ENCODE results near the gene GPR161. TPM values are rescaled to one million over a fixed set of nuclear protein-coding genes. Genes with fewer than 3 reads are reported as not detected.

GPR161 gene
- total RNA-seq: under 1 TPM in 1 of 2 experiments, not detected in 1; 0.05 TPM

GRCh38 chr1:168136709-168137514, at the start of gene GPR161:
TSS of gene GPR161 (minus strand) at chr1:168136930. CDS start at chr1:168104850, 32,080 bp downstream.

GRCh38 chr1:168178638-168179437, 42.1 kb upstream of the GPR161 start, which contains the start of gene TIPRL:
TSS of gene TIPRL (plus strand) at chr1:168178962. CDS start at chr1:168179078, 116 bp downstream.

Other genes with a start within 250 kb of the GPR161 start
- gene ADCY10, start 222.8 kb downstream of the GPR161 start, total RNA-seq: under 1 TPM in 1 of 2 experiments, not detected in 1; 0.05 TPM
- 10 to 100 TPM; 19.9 to 20.3 TPM for gene DCAF6, start 200.2 kb downstream of the GPR161 start, total RNA-seq
- 10 to 100 TPM; 52.9 to 56.9 TPM for gene MPC2, start 199.9 kb downstream of the GPR161 start, total RNA-seq
- gene TIPRL, start 42.0 kb upstream of the GPR161 start, total RNA-seq: 10 to 100 TPM; 37.5 to 40.6 TPM
- gene SFT2D2, start 89.1 kb upstream of the GPR161 start, total RNA-seq: 10 to 100 TPM; 54.6 to 60.8 TPM
- 1 to 10 TPM; 1.5 to 1.6 TPM for gene TBX19, start 143.9 kb upstream of the GPR161 start, total RNA-seq

All from activated naive CD4-positive, alpha-beta T cell treated with anti-CD3 and anti-CD28 coated beads, Interleukin-2, amount 10 ng/mL, durations not matched to agents 5 hours and 36 hours (primary cell).